BLaER1 (cell line): ENCODE data around the gene ARFGEF2.
"Not testable (repeated sequence)": the region's sequence is repeated elsewhere in the genome, so short reads cannot be mapped to it uniquely, and the experiment has no call there.

Source experiments
- H3K27ac ChIP-seq: shearing (Covaris generic); formaldehyde crosslinking; 2 replicates; pipeline ENCODE4 v1.8.1; 2022
- H3K27me3 ChIP-seq: shearing (Covaris generic); formaldehyde crosslinking; 2 replicates; pipeline ENCODE4 v1.8.1; 2022
- H3K36me3 ChIP-seq: shearing (Covaris generic); formaldehyde crosslinking; 2 replicates; pipeline ENCODE4 v1.8.1; 2022
- H3K4me1 ChIP-seq: shearing (Covaris generic); formaldehyde crosslinking; 2 replicates; pipeline ENCODE4 v1.8.1; 2022
- H3K4me2 ChIP-seq: shearing (Covaris generic); formaldehyde crosslinking; 2 replicates; pipeline ENCODE4 v1.8.1; 2022
- H3K4me3 ChIP-seq: shearing (Covaris generic); formaldehyde crosslinking; 2 replicates; pipeline ENCODE4 v1.8.1; 2022
- H3K9ac ChIP-seq: shearing (Covaris generic); formaldehyde crosslinking; 2 replicates; pipeline ENCODE4 v1.8.1; 2022
- H3K9me3 ChIP-seq: shearing (Covaris generic); formaldehyde crosslinking; 2 replicates; pipeline ENCODE4 v1.8.1; 2022
- H4K20me1 ChIP-seq: shearing (Covaris generic); formaldehyde crosslinking; 2 replicates; pipeline ENCODE4 v1.8.1; 2022
- Cebpa-rat ChIP-seq: shearing (Covaris generic); IDR thresholded peaks from 2 replicates; pipeline ENCODE4 v1.8.1; 2022

Gene ARFGEF2

DNA sequence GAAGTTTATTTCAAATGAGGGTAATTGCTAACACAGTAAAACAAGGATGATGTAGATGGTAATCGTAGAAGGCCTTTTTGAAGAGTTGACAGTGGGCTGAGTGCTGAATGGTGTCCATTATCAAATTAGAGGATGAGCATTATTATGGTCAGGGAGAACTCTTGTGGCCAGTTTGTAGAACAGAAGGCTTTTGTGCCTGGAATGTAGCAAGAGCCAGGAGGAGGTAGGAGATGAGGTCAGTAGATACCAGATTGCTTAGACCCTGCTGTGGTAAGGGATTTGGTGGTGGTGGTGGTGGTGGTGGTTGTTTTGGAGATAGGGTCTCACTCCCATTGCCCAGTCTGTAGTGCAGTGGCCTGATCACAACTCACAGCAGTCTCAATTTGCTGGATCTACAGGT, 130.8 kb downstream of the ARFGEF2 start:
- Histone ChIP-seq H3K9ac (0 out of 2 replicates have a peak overlapping the region, but pooled peaks have one; percentile 15), H3K36me3 (peaks cover 77% of the 10 kb centered on the region), H3K4me3 (no peak overlapping the region), H4K20me1 (peaks cover 100% of the 10 kb centered on the region), H3K27ac (no peak overlapping the region), H3K4me1 (peaks cover 33% of the 10 kb centered on the region), H3K4me2 (no peak overlapping the region), H3K9me3 (no peaks in the 10 kb centered on the region), H3K27me3 (no peaks in the 10 kb centered on the region)
- no peak for TF ChIP-seq Cebpa-rat

- no peaks in the 10 kb centered on the region for H3K9me3 ChIP-seq
- peaks cover 15% of the 10 kb centered on the region for H3K4me1 ChIP-seq
- H3K4me3 ChIP-seq = no peak overlapping the region
- peaks cover 81% of the 10 kb centered on the region for H3K36me3 ChIP-seq
- H3K27me3 ChIP-seq = no peaks in the 10 kb centered on the region
- H3K27ac ChIP-seq = no peak overlapping the region
- no peak overlapping the region for H3K9ac ChIP-seq
- no peak overlapping the region for H3K4me2 ChIP-seq
- peaks cover 100% of the 10 kb centered on the region for H4K20me1 ChIP-seq
- TF ChIP-seq Cebpa-rat = no peak
Measured at GRCh38 chr20:49054056-49054643, 132.6 kb downstream of the ARFGEF2 start.

- H3K36me3 ChIP-seq = peaks cover 99% of the 10 kb centered on the region
- no peak overlapping the region for H3K4me2 ChIP-seq
- H3K27me3 ChIP-seq = no peaks in the 10 kb centered on the region
- H3K27ac ChIP-seq = no peak overlapping the region
- H3K4me1 ChIP-seq = no peaks in the 10 kb centered on the region
- H3K9ac ChIP-seq = no peak overlapping the region
- H4K20me1 ChIP-seq = peaks cover 89% of the 10 kb centered on the region
- no peak overlapping the region for H3K4me3 ChIP-seq
- H3K9me3 ChIP-seq = no peaks in the 10 kb centered on the region
- no peak for TF ChIP-seq Cebpa-rat
Measured at GRCh38 chr20:49063279-49063678, 141.8 kb downstream of the ARFGEF2 start.

GRCh38 chr20:49074521-49074920, 153.0 kb downstream of the ARFGEF2 start:
- no peaks in the 10 kb centered on the region for H3K9me3 ChIP-seq
- no peak overlapping the region for H3K9ac ChIP-seq
- no peak overlapping the region for H3K27ac ChIP-seq
- H3K27me3 ChIP-seq = no peaks in the 10 kb centered on the region
- no peak for TF ChIP-seq Cebpa-rat
- H3K4me2 ChIP-seq = no peak overlapping the region
- H3K4me3 ChIP-seq = no peak overlapping the region
- peaks cover 15% of the 10 kb centered on the region for H4K20me1 ChIP-seq
- peaks cover 97% of the 10 kb centered on the region for H3K36me3 ChIP-seq
- H3K4me1 ChIP-seq = no peaks in the 10 kb centered on the region

DNA sequence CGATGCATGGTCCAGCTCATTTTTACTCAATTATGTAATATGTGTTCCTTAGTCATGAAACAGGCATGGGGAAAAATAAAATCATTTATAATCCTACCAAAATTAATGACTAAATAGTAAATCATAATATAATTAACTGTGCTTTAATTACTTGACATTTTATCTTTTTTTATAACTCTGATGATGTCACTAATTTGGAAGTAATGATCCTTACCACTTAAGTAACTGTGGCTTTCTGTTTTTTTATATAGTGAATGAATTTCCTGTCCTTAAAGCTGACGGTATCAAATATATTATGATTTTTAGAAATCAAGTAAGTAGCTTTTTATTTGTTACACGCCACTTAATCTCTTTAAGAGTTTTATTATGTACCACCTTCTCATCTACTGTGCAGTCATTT, 156.8 kb downstream of the ARFGEF2 start:
- H3K4me3 ChIP-seq = no peak overlapping the region
- no peak for TF ChIP-seq Cebpa-rat
- H4K20me1 ChIP-seq = peaks cover 34% of the 10 kb centered on the region
- H3K9me3 ChIP-seq = no peaks in the 10 kb centered on the region
- H3K36me3 ChIP-seq = peaks cover 100% of the 10 kb centered on the region
- H3K27ac ChIP-seq = no peak overlapping the region
- no peaks in the 10 kb centered on the region for H3K27me3 ChIP-seq
- H3K9ac ChIP-seq = no peak overlapping the region
- no peak overlapping the region for H3K4me2 ChIP-seq
- H3K4me1 ChIP-seq = no peaks in the 10 kb centered on the region

- Histone ChIP-seq H4K20me1 (peaks cover 41% of the 10 kb centered on the region; the same call in 1 of the 2 replicates), H3K36me3 (peaks cover 100% of the 10 kb centered on the region)
- H3K4me3 ChIP-seq, H3K9ac ChIP-seq, H3K9me3 ChIP-seq, H3K27me3 ChIP-seq, H3K4me2 ChIP-seq, H3K4me1 ChIP-seq, H3K27ac ChIP-seq: not testable (repeated sequence)
Measured at GRCh38 chr20:49082295-49082694, 160.8 kb downstream of the ARFGEF2 start.
